A673 (cell line): ENCODE results near the gene APOC3. TPM values are rescaled to one million over a fixed set of nuclear protein-coding genes. Genes with fewer than 3 reads are reported as not detected.
A peak's percentile ranks its signal among the peaks of the same experiment; 100 is the strongest.

ENCODE experiments used
- BruUV-seq: library from RNA; stranded (reverse); fragments of 400-500 nt; replicated peaks from 2 replicates; lab custom pipeline; 2021; lab: Mats Ljungman, UMichigan
- CTCF ChIA-PET: fragments of 300-600 bp; sonication (Branson Sonifier 250); formaldehyde crosslinking; loops from one replicate; lab custom pipeline; 2022; ENCODE audit warnings: antibody characterized with exemption; lab: Charles Lee
- POLR2A ChIA-PET: fragments of 300-600 bp; sonication (Branson Sonifier 250); formaldehyde crosslinking; loops from one replicate; lab custom pipeline; 2022; ENCODE audit warnings: antibody characterized with exemption; ENCODE audit not compliant: low non-redundant PET; lab: Charles Lee
- DNase-seq: peaks from one replicate; pipeline ENCODE4 v3.0.0-alpha.2; 2015; ENCODE audit warnings: low spot score
- H3K27ac ChIP-seq: fragments of 200-600 bp; sonication (generic); 2 replicates; pipeline ENCODE4 v1.5.1; 2016; ENCODE audit warnings: mixed run types, low read depth, mild to moderate bottlenecking, mixed read lengths, antibody characterized with exemption, low read length; ENCODE audit not compliant: poor library complexity, severe bottlenecking
- H3K27me3 ChIP-seq: fragments of 200-600 bp; sonication (generic); replicated peaks from 2 replicates; pipeline ENCODE4 v1.6.1; 2017; ENCODE audit warnings: mixed run types, low read depth, mild to moderate bottlenecking, mixed read lengths, antibody characterized with exemption, low read length; ENCODE audit not compliant: insufficient read depth, poor library complexity
- H3K36me3 ChIP-seq: fragments of 200-600 bp; sonication (generic); 2 replicates; pipeline ENCODE4 v1.6.1; 2016; ENCODE audit warnings: mixed run types, mild to moderate bottlenecking, mixed read lengths, antibody characterized with exemption, low read length; ENCODE audit not compliant: insufficient read depth, poor library complexity, severe bottlenecking
- H3K4me1 ChIP-seq: fragments of 200-600 bp; sonication (generic); 2 replicates; pipeline ENCODE4 v1.6.1; 2017; ENCODE audit warnings: mixed run types, mild to moderate bottlenecking, mixed read lengths, antibody characterized with exemption, low read length; ENCODE audit not compliant: insufficient read depth, poor library complexity, severe bottlenecking
- H3K4me3 ChIP-seq: fragments of 200-600 bp; sonication (generic); 2 replicates; pipeline ENCODE4 v1.5.1; 2016; ENCODE audit warnings: low read depth, mixed run types, mild to moderate bottlenecking, mixed read lengths, low read length; ENCODE audit not compliant: poor library complexity, severe bottlenecking
- H3K9me3 ChIP-seq: fragments of 200-600 bp; sonication (generic); 2 replicates; pipeline ENCODE4 v1.6.1; 2016; ENCODE audit warnings: mixed run types, low read depth, mild to moderate bottlenecking, mixed read lengths, antibody characterized with exemption, low read length; ENCODE audit not compliant: poor library complexity, severe bottlenecking
- CTCF ChIP-seq: fragments of 300-800, 200-600 bp; sonication (generic); conservative IDR thresholded peaks from 2 replicates; pipeline ENCODE4 v1.5.1; 2017; ENCODE audit warnings: low read depth, mild to moderate bottlenecking, antibody characterized with exemption, low read length, moderate library complexity, mixed read lengths
- EZH2 ChIP-seq: fragments of 200-600 bp; sonication (generic); IDR thresholded peaks from 2 replicates; pipeline ENCODE4 v1.6.1; 2017; ENCODE audit warnings: borderline replicate concordance, low read depth, mild to moderate bottlenecking, mixed read lengths, antibody characterized with exemption, low read length; ENCODE audit not compliant: poor library complexity, severe bottlenecking
- intact Hi-C: fragments of 100-400 bp; cut with micrococcal nuclease; formaldehyde crosslinking; loops from one replicate; pipeline ENCODE4 v1.10.0; 2022; ENCODE audit not compliant: unreplicated experiment
- total RNA-seq: library from RNA; stranded (reverse); gene quantifications from 2 replicates; pipeline ENCODE4 v1.2.3, GENCODE V29; 2021

APOC3 gene
- total RNA-seq, 1 experiment from 2014 or later, result not detected

GRCh38 chr11:116837231-116838091 is 7.8 kb downstream of the APOC3 start, which contains the start of gene APOA1:
Gene APOA1, minus strand, starts transcription at chr11:116837622. Its CDS starts 235 bp downstream, at chr11:116837387.
- no peaks in the 10 kb centered on the region for H3K27me3 ChIP-seq
- H3K27ac ChIP-seq, result no peak within 1 kb of the TSS
- no peaks in the 10 kb centered on the region for H3K9me3 ChIP-seq
- H3K4me1 ChIP-seq, result peaks cover 6% of the 10 kb centered on the region
- TF ChIP-seq EZH2, result no peak
- TF ChIP-seq CTCF, result no peak
- CTCF ChIA-PET, result interaction anchor here (0.9 kb wide), 1 partner anchor 103 kb away, joined by 3 read pairs; no protein-coding TSS in a partner anchor
- DNase-seq, result no peak
- POLR2A ChIA-PET, result no interaction called here
- no peak within 1 kb of the TSS for H3K4me3 ChIP-seq
- intact Hi-C loops, result no loop called here
- BruUV-seq, result no TSS peak
- H3K36me3 ChIP-seq, result no peaks in the 10 kb centered on the region

DNA sequence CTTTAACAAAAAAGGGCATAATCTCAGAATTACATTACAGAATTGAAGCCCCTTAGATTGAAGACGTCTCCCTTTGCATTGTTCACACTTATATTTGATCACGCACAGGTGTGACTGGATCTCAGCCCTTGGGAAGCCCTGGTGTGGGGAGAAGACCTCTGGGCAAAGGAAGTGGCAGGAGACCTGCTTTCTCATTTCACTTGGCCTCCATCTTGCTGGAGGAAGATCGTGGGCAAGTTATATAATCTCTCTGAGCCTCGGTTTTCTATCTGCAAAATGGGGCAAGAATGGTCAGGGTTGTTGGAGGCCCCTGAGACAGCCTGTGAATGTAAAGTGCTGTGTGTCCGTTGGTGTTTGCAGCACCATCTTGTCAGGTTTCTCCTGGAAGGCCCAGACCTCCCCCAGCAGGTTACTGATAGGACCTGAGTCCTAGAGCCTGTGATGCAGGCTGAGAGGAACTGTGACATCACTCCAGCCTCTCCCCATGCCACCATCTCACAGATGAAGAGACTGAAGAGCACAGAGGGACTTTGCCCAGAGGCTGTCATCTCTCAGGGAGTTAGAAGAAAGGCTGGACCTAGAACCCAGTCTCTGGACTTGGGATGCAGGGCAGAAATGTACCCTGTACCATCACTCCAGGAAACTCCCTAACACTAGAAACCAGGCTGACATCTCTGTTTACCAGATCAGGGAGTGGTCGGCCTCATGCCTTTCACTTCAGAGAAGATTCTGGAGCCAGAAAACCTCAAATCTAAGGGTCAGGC is 8.8 kb downstream of the APOC3 start:
- CTCF ChIA-PET, result no interaction called here
- no peak for TF ChIP-seq EZH2
- TF ChIP-seq CTCF, result no peak
- Histone ChIP-seq H3K27me3 (no peaks in the 10 kb centered on the region), H3K9me3 (no peaks in the 10 kb centered on the region), H3K36me3 (peaks cover 6% of the 10 kb centered on the region), H3K4me3 (no peak overlapping the region), H3K4me1 (peaks cover 6% of the 10 kb centered on the region), H3K27ac (no peak overlapping the region)
- intact Hi-C loops, result no loop called here
- no peak for DNase-seq
- BruUV-seq, result no TSS peak
- POLR2A ChIA-PET, result no interaction called here

- intact Hi-C loops, result no loop called here
- CTCF ChIA-PET, result no interaction called here
- H3K4me3 ChIP-seq, result no peak overlapping the region
- POLR2A ChIA-PET, result no interaction called here
- H3K9me3 ChIP-seq, result no peaks in the 10 kb centered on the region
- TF ChIP-seq CTCF (peak; percentile 50), EZH2 (no peak)
- no peak overlapping the region for H3K27ac ChIP-seq
- no peaks in the 10 kb centered on the region for H3K27me3 ChIP-seq
- H3K36me3 ChIP-seq, result peaks cover 19% of the 10 kb centered on the region
- BruUV-seq, result no TSS peak
- peaks cover 4% of the 10 kb centered on the region for H3K4me1 ChIP-seq
- DNase-seq, result no peak
Measured at GRCh38 chr11:116840224-116840745, 10.6 kb downstream of the APOC3 start.
